ENCODE results near the gene KCNA3.
"Not testable (repeated sequence)": the region's sequence is repeated elsewhere in the genome, so short reads cannot be mapped to it uniquely, and the experiment has no call there.

The KCNA3 gene

DNA sequence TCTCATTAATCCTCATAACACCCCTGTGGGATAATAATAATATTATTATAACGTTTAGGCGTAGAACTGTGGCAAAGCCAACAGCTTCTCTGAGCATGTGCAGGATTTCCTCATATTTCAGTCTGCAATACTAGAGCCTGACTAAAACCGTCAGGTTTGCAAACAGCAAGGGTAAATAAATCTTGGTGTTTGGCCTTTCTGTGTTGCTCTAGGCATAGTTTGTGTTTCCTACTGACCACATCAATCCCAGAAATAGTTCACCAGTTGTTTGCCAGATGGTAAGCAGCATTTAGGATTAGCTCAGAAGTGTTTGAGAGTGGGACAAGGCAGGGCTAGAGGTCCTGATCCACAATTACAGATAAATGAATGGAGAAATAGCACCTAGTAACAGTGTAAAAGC, 2.8 kb upstream of the KCNA3 start:
- DNase-seq, result no peak

DNA sequence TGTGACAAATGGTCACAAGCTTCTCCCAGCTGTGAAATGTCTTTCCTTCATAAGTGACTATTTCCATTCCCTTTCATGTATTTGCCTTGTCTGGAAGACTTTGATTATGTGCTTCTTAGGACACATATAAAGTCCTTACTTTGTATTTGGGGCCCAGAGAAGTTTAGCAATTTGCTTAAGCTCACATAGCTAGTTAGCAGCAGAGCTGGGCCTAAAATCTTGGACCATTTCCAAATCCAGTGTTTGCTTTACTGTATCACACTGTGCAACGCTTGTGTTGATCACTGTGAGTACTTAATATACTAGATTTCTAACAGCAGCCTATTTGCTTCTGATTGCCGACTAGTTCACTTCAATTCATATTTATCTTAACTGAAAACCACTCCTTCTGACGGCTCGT, 2.2 kb upstream of the KCNA3 start:
- DNase-seq, result no peak

- no peak for DNase-seq
Observed at GRCh38 chr1:110675060-110675791, 486 bp upstream of the KCNA3 start.

DNA sequence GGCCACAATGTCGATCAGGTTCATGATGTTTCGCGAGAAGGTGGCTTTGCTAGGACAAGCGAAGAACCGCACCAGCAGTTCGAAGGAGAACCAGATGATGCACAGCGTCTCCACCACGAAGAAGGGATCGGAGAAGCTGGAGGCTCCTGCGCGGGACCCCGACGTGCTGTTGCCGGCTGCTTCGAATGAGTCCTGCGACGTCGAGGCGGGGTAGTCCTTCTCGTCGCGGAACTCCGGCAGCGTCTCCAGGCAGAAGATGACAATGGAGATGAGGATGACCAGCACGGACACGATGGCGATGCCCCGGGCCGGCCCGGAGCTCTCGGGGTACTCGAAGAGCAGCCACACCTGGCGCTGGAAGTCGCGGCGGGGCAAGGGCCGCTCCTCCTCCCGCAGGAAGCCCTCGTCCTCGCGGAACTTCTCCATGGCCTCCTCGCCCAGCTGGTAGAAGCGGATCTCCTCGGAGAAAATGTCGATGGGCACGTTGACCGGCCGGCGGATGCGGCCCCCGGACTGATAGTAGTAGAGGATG, 869 bp downstream of the KCNA3 start:
- no peak for DNase-seq

DNA sequence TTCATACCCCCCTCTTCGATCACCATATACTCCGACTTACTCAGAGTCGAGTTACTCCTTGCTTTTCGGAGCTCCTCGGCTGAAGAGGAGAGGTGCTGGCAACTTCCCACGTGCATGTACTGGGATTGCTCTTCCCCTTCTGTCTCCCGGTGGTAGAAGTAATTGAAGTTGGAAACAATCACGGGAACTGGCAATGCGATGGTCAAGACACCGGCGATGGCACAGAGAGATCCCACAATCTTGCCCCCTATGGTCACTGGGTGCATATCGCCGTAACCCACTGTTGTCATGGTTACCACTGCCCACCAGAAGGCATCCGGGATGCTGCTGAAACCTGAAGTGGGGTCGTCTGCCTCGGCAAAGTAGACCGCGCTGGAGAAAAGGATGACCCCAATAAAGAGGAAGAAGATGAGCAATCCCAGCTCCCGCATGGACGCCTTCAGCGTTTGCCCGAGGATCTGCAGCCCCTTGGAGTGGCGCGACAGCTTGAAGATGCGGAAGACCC, 1.5 kb downstream of the KCNA3 start:
- no peak for DNase-seq

DNA sequence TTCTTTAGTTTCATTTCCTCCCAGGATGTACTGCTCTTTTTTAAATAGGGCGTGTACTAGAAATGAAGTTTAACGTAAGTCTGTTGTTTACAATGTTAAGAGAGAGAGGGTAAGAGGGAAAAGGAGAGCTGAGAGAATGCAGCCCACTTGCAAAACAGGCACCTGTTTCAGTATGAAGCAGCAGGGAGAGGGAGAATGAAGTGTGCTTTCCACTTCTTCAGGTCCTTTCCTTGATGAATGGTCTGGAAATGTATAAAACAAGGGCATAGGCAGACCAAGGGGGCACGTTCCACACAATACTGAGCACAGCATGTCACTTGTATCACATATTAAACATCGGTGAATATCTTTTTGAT, 2.0 kb downstream of the KCNA3 start:
- DNase-seq, result peak; percentile 58

- peak; percentile 66 for DNase-seq
Observed at GRCh38 chr1:110672001-110672752, 2.6 kb downstream of the KCNA3 start.

DNA sequence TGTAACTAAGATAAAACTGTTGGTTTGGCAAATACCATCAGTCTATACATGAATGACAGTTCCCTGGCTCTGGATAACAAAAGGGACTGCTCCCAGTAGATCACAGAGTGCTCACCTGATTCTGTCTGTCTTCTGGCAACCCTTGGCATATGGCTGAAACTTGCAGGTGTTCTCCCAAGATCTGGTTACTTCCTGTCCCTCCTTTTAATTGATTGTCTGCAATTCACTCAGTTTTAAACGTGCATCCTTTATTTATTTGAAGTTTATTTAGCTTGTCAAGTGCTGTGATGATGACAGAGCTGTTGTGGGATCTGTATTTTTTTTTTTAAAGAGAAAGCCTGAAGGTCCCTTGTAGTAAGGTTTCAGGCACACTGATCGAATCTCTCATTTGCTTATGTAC, 3.4 kb downstream of the KCNA3 start:
- DNase-seq, result no peak

GRCh38 chr1:110668549-110668948, 6.2 kb downstream of the KCNA3 start:
- peak; percentile 82 for DNase-seq

GRCh38 chr1:110667776-110668175, 7.0 kb downstream of the KCNA3 start:
- no peak for DNase-seq

GRCh38 chr1:110663241-110663640, 11.5 kb downstream of the KCNA3 start:
- no peak for DNase-seq

GRCh38 chr1:110659559-110659958, 15.2 kb downstream of the KCNA3 start:
- DNase-seq, result not testable (repeated sequence)

- DNase-seq, result no peak
Observed at GRCh38 chr1:110657351-110657750, 17.4 kb downstream of the KCNA3 start.

DNA sequence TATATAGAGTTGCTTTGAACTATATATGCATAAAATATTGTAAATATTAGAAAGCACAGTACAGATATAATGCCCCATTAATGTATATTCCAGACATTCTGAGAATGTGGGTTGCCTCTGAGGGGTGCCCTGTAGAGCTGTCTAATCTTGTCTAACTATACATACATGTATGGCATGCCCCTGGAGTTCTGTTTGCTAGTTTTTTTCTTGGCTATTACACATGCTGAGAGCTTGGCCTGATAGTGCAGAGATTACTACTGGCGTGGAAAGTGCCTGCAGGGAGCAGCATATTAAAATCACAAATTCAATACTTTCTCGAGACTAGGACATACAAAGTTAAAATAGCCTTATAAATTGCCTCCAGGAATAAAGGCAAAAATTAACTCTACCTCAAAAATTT, 24.1 kb downstream of the KCNA3 start:
- DNase-seq, result no peak

DNA sequence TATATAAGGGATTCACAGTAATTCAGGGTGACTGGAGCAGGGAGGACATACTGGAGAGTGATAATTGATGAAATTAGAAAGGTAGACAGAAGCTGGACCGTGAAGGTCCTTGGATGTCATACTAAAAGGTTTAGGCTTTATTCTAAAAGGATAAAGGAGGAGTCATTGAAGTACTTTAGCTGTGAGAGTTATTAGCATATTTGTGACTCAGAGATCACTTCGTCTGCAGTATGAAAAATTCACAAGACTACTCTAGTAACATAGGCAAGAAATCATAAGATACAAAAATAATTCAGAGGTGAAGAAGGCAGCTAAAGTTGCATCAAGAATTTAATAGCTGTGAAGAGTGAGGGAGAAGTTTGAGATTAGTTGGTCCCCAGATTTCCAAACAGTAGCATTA, 26.3 kb downstream of the KCNA3 start:
- DNase-seq, result no peak

- DNase-seq, result peak; percentile 96
Observed at GRCh38 chr1:110647254-110647891, 27.4 kb downstream of the KCNA3 start.

GRCh38 chr1:110645821-110646735, 28.7 kb downstream of the KCNA3 start:
- peak; percentile 99 for DNase-seq

GRCh38 chr1:110645211-110645610, 29.5 kb downstream of the KCNA3 start:
- DNase-seq, result peak; percentile 73

- DNase-seq, result peak; percentile 94
Observed at GRCh38 chr1:110643879-110644472, 30.8 kb downstream of the KCNA3 start.

DNA sequence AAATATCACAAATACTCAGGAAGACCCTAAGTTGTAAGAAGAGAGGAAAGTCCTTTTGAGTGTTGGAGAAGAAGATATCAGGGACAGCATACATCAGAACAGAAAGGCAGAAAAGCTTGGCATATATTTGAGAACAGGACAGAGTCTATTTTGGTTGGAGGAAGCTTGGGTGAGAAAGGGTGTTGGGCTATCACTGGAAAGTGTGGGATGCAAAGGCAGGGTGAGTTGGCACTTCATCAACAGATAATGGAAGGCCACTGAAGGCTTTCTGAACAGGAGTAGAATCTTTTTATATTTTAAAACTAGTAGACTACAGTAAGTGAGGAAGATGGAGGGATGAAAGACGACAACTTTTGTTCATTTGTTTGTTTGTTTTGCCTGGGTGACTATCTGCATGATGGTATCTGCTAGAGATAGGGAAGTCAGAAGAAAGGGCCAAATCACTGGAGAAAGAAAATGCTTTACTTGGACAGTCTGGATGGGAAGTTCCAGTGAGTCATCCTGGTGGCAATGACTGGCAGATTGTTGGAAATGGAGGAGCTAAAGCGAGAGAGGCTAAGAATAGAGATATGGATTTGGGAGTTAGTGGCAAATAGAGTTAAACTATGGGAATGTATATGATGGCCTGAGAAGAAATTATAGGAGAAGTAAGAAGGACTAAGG, 34.9 kb downstream of the KCNA3 start:
- DNase-seq, result peak; percentile 95

GRCh38 chr1:110638556-110638955, 36.2 kb downstream of the KCNA3 start:
- DNase-seq, result no peak
